GM12891 (cell line): Measurements from ENCODE around the gene HLCS.

Source experiments
- POLR2A ChIP-seq: IDR thresholded peaks from 2 replicates; pipeline ENCODE4 v1.6.1; 2011; ENCODE audit warnings: low read depth, low read length, control low read depth
- POLR2AphosphoS5 ChIP-seq: IDR thresholded peaks from 2 replicates; pipeline ENCODE4 v1.6.1; 2011; ENCODE audit warnings: low read depth, low read length, control low read depth

DNA sequence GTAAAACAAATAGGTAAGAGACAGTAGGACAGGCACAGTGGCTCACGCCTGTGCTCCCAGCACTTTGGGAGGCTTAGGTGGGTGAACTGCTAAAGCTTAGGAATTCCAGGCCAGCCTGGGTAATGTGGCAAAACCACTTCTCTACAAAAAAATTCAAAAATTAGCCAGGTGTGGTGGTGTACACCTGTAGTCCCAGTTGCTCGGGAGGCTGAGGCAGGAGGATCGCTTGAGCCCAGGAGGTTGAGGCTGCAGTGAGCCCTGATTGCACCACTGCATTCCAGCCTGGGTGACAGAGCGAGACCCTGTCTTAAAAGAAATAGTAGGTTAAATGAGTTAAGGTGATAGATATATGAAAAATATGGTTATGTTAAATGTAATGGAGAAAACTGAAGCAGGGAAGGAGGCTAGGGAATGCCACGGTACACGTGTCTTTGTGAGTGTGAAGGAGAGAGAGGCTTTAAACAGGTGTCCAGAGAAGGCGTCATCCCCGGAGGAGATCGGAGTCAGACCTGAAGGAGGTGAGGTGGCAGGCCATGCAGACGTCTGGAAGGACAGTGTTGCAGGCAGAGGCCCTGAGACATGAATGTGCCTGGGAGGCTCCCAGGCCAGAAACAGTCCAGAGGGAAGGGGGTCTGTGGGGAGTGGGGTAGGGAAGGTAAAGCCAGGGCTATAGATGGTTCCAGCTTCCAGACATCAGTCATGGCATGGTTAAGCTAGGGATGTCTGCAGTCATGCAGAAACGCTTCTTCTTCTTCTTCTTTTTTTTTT lies 32.8 kb upstream of the HLCS start:
- TF ChIP-seq POLR2A = no peak
- TF ChIP-seq POLR2AphosphoS5 = no peak
